ENCODE data around the gene MXRA5. TPM values are rescaled to one million over a fixed set of nuclear protein-coding genes. Genes with fewer than 3 reads are reported as not detected.
"Not testable (repeated sequence)": the region's sequence is repeated elsewhere in the genome, so short reads cannot be mapped to it uniquely, and the experiment has no call there.

Gene MXRA5
- total and polyA plus RNA-seq, 12 donors: 0.97 to 171 (median 14.0) TPM

DNA sequence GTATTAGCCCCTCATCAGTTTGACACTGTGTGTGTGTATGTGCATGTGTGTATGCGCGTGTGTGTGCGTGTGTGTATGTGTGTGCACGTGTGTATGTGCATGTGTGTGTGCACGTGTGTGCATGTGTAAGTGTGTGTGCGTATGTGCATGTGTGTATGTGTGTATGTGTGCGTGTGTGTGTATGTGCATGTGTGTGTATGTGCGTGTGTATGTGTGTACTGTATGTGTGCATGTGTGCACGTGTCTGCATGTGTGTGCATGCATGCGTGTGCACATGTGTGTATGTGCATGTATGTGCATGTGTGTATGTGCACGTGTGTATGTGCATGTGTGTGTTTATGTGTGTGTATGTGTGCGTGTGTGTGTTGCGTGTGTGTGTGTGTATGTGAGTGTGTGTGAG, 31.1 kb upstream of the MXRA5 start:
- Histone ChIP-seq H3K27me3 (no peaks in the 10 kb centered on the region), H3K9me3 (replicated peaks in 1 of 3) (no peaks in the 10 kb centered on the region), H3K27ac (no peak overlapping the region), H3K4me3 (no peak overlapping the region), H3K4me1 (replicated peaks in 1 of 2) (no peaks in the 10 kb centered on the region), H3K36me3 (replicated peaks in 1 of 2) (no peaks in the 10 kb centered on the region)
- no peak for DNase-seq
- intact Hi-C loops (cut with DNase I): no loop called here
- WGBS, 4 donors: 72 to 82% (median 79%) methylated on average over 13 of the region's 13 CpGs
- TF ChIP-seq POLR2A (IDR thresholded peaks at IDR 0.05): no peak
- TF ChIP-seq, protein P1, sequence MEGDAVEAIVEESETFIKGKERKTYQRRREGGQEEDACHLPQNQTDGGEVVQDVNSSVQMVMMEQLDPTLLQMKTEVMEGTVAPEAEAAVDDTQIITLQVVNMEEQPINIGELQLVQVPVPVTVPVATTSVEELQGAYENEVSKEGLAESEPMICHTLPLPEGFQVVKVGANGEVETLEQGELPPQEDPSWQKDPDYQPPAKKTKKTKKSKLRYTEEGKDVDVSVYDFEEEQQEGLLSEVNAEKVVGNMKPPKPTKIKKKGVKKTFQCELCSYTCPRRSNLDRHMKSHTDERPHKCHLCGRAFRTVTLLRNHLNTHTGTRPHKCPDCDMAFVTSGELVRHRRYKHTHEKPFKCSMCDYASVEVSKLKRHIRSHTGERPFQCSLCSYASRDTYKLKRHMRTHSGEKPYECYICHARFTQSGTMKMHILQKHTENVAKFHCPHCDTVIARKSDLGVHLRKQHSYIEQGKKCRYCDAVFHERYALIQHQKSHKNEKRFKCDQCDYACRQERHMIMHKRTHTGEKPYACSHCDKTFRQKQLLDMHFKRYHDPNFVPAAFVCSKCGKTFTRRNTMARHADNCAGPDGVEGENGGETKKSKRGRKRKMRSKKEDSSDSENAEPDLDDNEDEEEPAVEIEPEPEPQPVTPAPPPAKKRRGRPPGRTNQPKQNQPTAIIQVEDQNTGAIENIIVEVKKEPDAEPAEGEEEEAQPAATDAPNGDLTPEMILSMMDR (IDR thresholded peaks at IDR 0.05): no peak

DNA sequence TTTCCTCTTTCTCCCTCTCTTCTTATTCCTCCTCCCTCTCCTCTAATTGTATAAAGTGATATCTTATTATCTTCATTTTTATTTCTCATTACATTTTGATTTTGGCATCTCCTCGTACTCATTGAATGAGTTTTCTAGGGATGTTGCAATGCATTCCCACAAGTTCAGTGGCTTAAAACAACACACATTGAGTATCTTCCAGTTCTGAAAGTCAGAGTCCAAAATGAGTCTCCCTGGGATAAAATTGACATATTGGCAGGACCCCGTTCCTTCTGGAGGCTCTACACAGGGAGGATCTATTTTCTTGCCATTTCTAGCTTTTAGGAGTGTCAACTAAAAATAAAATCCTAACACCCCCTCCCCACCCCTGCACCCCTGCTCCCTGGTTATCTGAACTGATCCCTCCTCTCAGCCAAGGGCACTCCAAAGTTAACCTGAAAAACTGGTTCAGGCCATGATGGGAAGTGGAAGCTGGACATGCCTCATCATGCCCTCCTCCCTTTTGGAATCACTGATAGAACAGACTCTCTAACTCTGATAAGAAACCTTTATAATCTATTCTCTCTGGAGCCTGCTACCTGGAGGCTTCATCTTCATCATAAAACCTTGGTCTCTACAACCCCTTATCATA, 29.5 kb upstream of the MXRA5 start:
- 57 to 70% (median 64%) methylated on average over 1 to 2 of the region's 2 CpGs for WGBS, 4 donors

DNA sequence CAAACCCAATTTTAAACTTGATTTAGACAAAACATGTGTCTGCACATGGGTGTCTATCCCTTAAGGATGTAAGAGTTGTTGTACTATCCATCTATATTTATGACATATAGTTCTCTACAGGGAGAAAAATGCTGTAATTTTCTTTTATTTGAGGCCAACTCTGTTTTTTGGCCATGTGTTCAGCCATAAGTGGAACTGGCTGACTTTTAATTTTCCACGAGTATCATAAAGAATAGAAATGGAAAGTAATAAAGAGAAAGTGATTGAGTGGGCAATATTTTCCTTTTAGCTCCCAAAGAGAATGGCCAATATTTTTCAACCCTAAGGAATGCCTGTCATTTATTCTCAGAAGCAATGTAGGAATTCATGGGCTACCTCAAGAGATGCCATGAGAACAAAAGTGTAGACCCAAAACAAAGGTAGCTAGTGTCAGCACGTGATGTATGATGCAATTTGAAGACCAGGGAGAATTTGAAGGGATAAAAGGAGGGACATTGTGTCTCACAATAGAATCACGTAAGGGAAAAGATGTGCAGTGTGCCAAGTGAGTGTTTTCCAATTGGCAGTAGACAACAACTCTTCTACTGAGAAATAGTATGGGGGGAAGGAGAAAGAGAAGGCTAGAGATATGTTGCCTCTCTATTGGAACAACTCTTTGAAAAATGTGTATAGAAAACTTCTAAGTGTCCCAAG, 27.8 kb upstream of the MXRA5 start:
- Histone ChIP-seq H3K36me3 (replicated peaks in 1 of 2) (no peaks in the 10 kb centered on the region), H3K27me3 (no peaks in the 10 kb centered on the region), H3K4me1 (replicated peaks in 1 of 2) (no peaks in the 10 kb centered on the region), H3K9me3 (replicated peaks in 1 of 3) (no peaks in the 10 kb centered on the region), H3K27ac (no peak overlapping the region), H3K4me3 (no peak overlapping the region)
- WGBS, 4 donors: 66 to 85% (median 76%) methylated on average over 3 of the region's 3 CpGs
- DNase-seq: no peak
- no peak for TF ChIP-seq POLR2A (IDR thresholded peaks at IDR 0.05)
- TF ChIP-seq, protein P1 (IDR thresholded peaks at IDR 0.05): no peak
- intact Hi-C loops (cut with DNase I): no loop called here

More for the DNA sequence above, 29.5 kb upstream of the MXRA5 start:
- H3K36me3 ChIP-seq (replicated peaks in 1 of 2); intact Hi-C loops (cut with DNase I); DNase-seq; H3K27me3 ChIP-seq; H3K4me1 ChIP-seq (replicated peaks in 1 of 2); H3K9me3 ChIP-seq (replicated peaks in 1 of 3); H3K4me3 ChIP-seq; H3K27ac ChIP-seq: not testable (repeated sequence)

DNA sequence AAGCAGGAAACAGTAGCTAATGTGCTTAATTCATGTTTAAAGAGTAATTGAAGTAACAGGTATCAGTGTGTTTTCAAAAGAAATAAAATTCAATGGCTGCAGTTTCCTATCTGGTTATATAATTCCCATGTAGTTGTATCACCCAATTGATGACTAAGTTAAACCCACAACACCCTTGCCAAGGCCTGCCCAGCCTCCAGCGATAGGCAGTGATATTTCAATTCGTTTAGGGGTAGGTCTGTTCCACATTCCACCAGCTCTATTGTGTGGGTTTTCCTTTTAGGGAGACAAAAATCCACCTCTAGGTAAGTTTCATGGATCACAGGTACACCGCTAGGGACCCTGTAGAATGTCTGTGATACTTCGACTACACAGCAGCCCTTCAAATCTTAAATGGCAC, 24.7 kb upstream of the MXRA5 start:
- no peaks in the 10 kb centered on the region for H3K4me1 ChIP-seq (replicated peaks in 1 of 2)
- no peak for DNase-seq
- H3K4me3 ChIP-seq: no peak overlapping the region
- H3K9me3 ChIP-seq (replicated peaks in 1 of 3): no peaks in the 10 kb centered on the region
- TF ChIP-seq POLR2A (IDR thresholded peaks at IDR 0.05): no peak
- TF ChIP-seq, protein P1 (IDR thresholded peaks at IDR 0.05): no peak
- intact Hi-C loops (cut with DNase I): no loop called here
- H3K36me3 ChIP-seq (replicated peaks in 1 of 2): no peaks in the 10 kb centered on the region
- no peak overlapping the region for H3K27ac ChIP-seq
- 65 to 80% (median 76%) methylated on average over 2 to 4 of the region's 4 CpGs for WGBS, 4 donors
- H3K27me3 ChIP-seq: no peaks in the 10 kb centered on the region

DNA sequence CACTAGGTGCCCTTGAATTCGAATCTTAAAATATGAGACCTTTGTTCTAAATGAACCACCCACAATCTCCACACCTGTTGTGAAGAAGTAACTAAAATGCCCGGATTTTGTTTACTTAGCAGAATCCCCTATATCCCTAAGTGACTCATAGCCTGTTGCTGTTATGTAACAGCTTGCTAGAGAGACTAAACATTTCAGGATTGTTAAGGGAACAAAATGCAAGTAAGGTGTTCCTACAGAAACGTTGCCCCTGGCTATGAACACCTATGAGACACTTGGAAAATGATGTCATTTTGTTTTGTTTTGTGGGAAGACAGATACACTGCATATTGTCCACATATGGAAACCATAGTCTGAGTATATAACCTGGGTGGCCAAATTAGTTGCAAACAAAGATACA, 24.2 kb upstream of the MXRA5 start:
- no peak overlapping the region for H3K4me3 ChIP-seq
- no peak overlapping the region for H3K27ac ChIP-seq
- DNase-seq: no peak
- no peaks in the 10 kb centered on the region for H3K4me1 ChIP-seq (replicated peaks in 1 of 2)
- H3K9me3 ChIP-seq (replicated peaks in 1 of 3): no peaks in the 10 kb centered on the region
- TF ChIP-seq, protein P1 (IDR thresholded peaks at IDR 0.05): no peak
- TF ChIP-seq POLR2A (IDR thresholded peaks at IDR 0.05): no peak
- WGBS, 4 donors: 33 to 50% (median 38%) methylated on average over 3 of the region's 3 CpGs
- no peaks in the 10 kb centered on the region for H3K36me3 ChIP-seq (replicated peaks in 1 of 2)
- H3K27me3 ChIP-seq: no peaks in the 10 kb centered on the region
- intact Hi-C loops (cut with DNase I): no loop called here

All from adrenal gland (tissue), 12 donors.